ENCODE measurements around the gene KCTD2. TPM values are rescaled to one million over a fixed set of nuclear protein-coding genes. Genes with fewer than 3 reads are reported as not detected.
"Not testable (repeated sequence)": the region's sequence is repeated elsewhere in the genome, so short reads cannot be mapped to it uniquely, and the experiment has no call there.

Gene KCTD2
- total RNA-seq, 1 donor from 2014 or later: 17.2 TPM

DNA sequence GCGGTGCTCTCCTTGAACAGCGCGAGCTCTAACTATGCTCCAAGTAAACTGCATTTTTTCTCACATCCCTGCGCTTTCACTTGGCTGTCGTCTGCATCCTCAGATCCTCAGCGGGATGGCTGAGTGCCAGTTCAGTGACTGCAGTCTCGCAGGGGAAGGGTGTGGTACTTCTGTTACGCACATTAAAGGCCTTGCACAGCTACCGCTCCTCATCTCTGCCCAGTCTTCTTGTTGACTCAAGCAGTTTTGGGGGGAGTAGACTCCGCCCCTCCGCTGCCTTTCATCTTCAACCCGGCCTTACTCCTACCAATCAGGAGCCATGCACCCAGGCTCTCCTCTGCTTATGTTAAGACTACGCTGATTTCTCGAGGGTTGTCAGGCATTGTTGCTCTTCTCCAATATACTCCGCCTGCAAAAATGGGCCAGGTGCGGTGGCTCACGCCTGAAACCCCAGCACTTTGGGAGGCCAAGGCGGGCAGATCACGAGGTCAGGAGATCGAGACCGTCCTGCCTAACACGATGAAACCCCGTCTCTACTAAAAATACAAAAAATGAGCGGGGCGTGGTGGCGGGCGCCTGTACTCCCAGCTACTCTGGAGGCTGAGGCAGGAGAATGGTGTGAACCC is 10.3 kb upstream of the KCTD2 start:
- peaks cover 3 to 35% of the 10 kb centered on the region in 2 donors for H3K36me3 ChIP-seq
- H3K9me3 ChIP-seq: no peaks in the 10 kb centered on the region
- H3K4me1 ChIP-seq: peaks cover 36% of the 10 kb centered on the region
- peak; percentile 30 to 68 for TF ChIP-seq POLR2AphosphoS5 (IDR thresholded peaks at IDR 0.05; ENCODE audit: insufficient read depth in 1 of 2, low read depth in 1 of 2)
- TF ChIP-seq, protein P1, sequence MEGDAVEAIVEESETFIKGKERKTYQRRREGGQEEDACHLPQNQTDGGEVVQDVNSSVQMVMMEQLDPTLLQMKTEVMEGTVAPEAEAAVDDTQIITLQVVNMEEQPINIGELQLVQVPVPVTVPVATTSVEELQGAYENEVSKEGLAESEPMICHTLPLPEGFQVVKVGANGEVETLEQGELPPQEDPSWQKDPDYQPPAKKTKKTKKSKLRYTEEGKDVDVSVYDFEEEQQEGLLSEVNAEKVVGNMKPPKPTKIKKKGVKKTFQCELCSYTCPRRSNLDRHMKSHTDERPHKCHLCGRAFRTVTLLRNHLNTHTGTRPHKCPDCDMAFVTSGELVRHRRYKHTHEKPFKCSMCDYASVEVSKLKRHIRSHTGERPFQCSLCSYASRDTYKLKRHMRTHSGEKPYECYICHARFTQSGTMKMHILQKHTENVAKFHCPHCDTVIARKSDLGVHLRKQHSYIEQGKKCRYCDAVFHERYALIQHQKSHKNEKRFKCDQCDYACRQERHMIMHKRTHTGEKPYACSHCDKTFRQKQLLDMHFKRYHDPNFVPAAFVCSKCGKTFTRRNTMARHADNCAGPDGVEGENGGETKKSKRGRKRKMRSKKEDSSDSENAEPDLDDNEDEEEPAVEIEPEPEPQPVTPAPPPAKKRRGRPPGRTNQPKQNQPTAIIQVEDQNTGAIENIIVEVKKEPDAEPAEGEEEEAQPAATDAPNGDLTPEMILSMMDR (IDR thresholded peaks at IDR 0.05): no peak
- H3K27ac ChIP-seq: peak overlapping the region; percentile 98
- DNase-seq (ENCODE audit: extremely low spot score in 2 of 2): peak in 1 of 2 donors; percentile 91
- H3K4me3 ChIP-seq: no peak overlapping the region
- intact Hi-C loops (cut with DNase I): loop anchor here (10.0 kb wide), 1 partner anchor 72 kb away; no protein-coding TSS in a partner anchor
- no peaks in the 10 kb centered on the region for H3K27me3 ChIP-seq

DNA sequence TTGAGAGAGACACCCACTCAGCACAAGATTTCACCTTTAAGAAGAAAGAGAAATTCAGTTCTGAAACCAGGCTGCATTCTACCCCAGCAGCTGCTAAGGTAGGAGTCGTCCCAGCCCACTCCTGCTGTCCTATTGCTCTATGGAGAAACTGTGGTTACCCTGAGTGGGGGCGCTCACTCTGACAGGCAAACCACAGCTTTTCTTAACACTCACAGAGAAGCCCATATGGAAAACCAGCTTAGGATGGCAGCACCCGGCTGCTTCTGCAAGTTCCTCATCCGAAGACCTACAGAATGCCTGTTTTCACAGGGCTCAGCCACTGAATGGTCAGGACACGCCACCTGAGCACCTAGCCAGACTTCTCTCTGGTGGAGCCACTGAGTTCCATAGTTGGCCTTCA is 7.8 kb upstream of the KCTD2 start:
- intact Hi-C loops (cut with DNase I): loop anchor here (10.0 kb wide), 1 partner anchor 74 kb away; no protein-coding TSS in a partner anchor
- no peak overlapping the region for H3K4me3 ChIP-seq
- H3K36me3 ChIP-seq: peaks cover 3 to 39% of the 10 kb centered on the region in 2 donors
- H3K27me3 ChIP-seq: no peaks in the 10 kb centered on the region
- DNase-seq (ENCODE audit: extremely low spot score in 2 of 2): no peak
- peaks cover 20% of the 10 kb centered on the region for H3K4me1 ChIP-seq
- H3K9me3 ChIP-seq: no peaks in the 10 kb centered on the region
- TF ChIP-seq, protein P1 (IDR thresholded peaks at IDR 0.05): no peak
- TF ChIP-seq POLR2AphosphoS5 (IDR thresholded peaks at IDR 0.05; ENCODE audit: insufficient read depth in 1 of 2, low read depth in 1 of 2) (no peak), POLR2A (IDR thresholded peaks at IDR 0.05) (no peak)
- no peak overlapping the region for H3K27ac ChIP-seq

DNA sequence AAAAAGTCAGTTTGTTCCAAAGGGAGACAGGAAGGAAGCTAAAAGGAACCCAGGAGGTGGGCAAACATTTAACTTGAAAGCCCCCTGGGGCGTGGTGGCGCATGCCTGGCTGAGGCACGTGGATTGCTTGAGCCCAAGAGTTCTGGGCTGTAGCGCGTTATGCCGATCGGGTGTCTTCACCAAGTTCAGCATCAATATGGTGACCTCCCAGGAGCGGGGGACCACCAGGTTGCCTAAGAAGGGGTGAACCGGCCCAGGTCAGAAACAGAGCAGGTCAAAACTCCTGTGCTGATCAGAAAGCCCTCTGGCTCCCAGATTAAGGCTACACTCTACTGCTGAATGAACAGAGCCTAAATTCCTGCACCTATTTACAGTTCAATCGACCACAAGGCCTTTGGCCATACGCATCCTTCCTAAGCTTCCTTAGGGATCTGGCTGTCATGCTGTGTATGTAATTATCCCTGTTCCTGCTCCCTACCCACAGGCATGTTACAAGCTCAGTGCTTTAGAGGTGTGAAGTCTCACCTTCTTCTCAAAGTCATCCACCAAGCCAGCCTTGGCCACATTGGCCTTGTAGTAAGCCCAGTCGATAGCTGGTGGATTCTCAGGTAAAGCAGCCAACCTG is 5.3 kb upstream of the KCTD2 start:
- peaks cover 16% of the 10 kb centered on the region for H3K4me1 ChIP-seq
- no peak overlapping the region for H3K27ac ChIP-seq
- intact Hi-C loops (cut with DNase I): no loop called here
- TF ChIP-seq POLR2AphosphoS5 (IDR thresholded peaks at IDR 0.05; ENCODE audit: insufficient read depth in 1 of 2, low read depth in 1 of 2) (no peak), POLR2A (IDR thresholded peaks at IDR 0.05) (no peak)
- TF ChIP-seq, protein P1 (IDR thresholded peaks at IDR 0.05): no peak
- no peak for DNase-seq (ENCODE audit: extremely low spot score in 2 of 2)
- H3K4me3 ChIP-seq: no peak overlapping the region
- H3K9me3 ChIP-seq: no peaks in the 10 kb centered on the region
- H3K36me3 ChIP-seq: peaks cover 3 to 39% of the 10 kb centered on the region in 2 donors
- H3K27me3 ChIP-seq: no peaks in the 10 kb centered on the region

DNA sequence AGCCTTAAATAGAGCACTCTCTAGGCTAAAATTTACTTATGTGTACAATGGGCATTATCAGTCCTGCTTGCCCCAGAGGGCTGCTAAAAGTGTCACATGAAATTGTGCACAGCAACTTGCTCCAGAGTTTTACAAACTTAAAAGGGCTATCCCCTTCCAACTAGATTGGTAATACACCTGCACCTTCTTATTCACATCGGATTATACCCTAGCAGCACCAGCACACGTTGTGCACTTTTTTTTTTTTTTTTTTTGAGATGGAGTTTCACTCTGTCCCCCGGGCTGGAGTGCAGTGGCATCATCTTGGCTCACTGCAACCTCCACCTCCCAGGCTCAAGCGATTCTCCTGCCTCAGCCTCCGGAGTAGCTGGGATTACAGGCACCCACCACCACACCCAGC is 3.2 kb upstream of the KCTD2 start:
- H3K27ac ChIP-seq; H3K4me3 ChIP-seq; H3K27me3 ChIP-seq; DNase-seq (ENCODE audit: extremely low spot score in 2 of 2); H3K9me3 ChIP-seq; intact Hi-C loops (cut with DNase I): not testable (repeated sequence)
- H3K36me3 ChIP-seq: peaks cover 3 to 31% of the 10 kb centered on the region in 2 donors
- H3K4me1 ChIP-seq: peaks cover 29% of the 10 kb centered on the region

- peaks cover 36% of the 10 kb centered on the region for H3K4me1 ChIP-seq
- no peaks in the 10 kb centered on the region for H3K9me3 ChIP-seq
- intact Hi-C loops (cut with DNase I): no loop called here
- H3K4me3 ChIP-seq: no peak overlapping the region
- TF ChIP-seq, protein P1 (IDR thresholded peaks at IDR 0.05): no peak
- TF ChIP-seq POLR2AphosphoS5 (IDR thresholded peaks at IDR 0.05; ENCODE audit: insufficient read depth in 1 of 2, low read depth in 1 of 2): no peak
- H3K36me3 ChIP-seq: peaks cover 3 to 22% of the 10 kb centered on the region in 2 donors
- no peaks in the 10 kb centered on the region for H3K27me3 ChIP-seq
- no peak overlapping the region for H3K27ac ChIP-seq
- DNase-seq (ENCODE audit: extremely low spot score in 2 of 2): no peak
These were observed 2.3 kb upstream of the KCTD2 start for GRCh38 chr17:75044716-75045115.

DNA sequence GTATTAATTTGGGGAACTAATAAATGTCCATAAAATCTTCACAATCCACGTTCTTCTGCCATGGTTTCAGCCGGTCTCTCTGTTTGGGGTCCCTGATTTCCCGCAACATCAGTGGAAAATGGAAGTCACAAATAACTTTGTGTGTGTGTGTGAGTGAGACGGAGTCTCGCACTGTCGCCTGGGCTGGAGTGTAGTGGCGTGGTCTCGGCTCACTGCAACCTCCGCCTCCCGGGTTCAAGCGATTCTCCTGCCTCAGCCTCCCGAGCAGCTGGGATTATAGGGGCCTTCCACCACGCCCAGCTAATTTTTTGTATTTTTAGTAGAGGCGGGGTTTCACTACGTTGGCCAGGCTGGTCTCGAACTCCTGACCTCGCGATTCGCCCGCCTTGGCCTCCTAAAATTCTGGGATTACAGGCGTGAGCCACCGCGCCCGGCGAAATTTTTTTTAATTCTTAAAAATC is 1.0 kb upstream of the KCTD2 start:
- H3K27me3 ChIP-seq; DNase-seq (ENCODE audit: extremely low spot score in 2 of 2); H3K9me3 ChIP-seq; intact Hi-C loops (cut with DNase I): not testable (repeated sequence)
- H3K36me3 ChIP-seq: peaks cover 0 to 20% of the 10 kb centered on the region in 2 donors
- H3K27ac ChIP-seq: peak overlapping the region; percentile 95
- peaks cover 36% of the 10 kb centered on the region for H3K4me1 ChIP-seq
- peak overlapping the region; percentile 84 to 90 for H3K4me3 ChIP-seq

Data from vagina (tissue), 2 donors.